ENCODE data around the gene RAI2. TPM values are rescaled to one million over a fixed set of nuclear protein-coding genes. Genes with fewer than 3 reads are reported as not detected.

Gene RAI2
- total RNA-seq, 1 donor from 2014 or later, result 7.0 TPM

DNA sequence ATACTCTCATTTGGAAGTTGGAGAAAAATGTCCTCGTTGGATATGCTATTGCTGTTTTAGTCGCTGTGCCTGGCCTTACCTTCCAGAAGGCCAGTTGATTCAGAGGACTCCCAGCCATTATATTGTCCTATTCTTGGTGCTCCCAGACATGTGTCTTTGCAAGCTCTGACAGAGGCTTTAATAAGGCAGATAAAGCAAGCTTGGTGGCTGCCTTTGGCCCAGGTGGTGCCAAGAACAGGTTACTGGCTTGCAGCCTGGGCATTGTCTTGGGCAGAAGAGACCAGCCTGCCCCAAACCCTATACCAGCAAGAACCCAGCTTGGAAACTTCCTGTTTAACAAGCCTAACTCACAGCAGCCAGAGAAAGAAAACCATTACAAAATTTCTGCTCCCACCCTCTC is 16.9 kb downstream of the RAI2 start:
- Mint-ChIP-seq H3K4me3 (ENCODE audit: unreplicated experiment) (no peak overlapping the region), H3K36me3 (ENCODE audit: low read depth, unreplicated experiment) (no peaks in the 10 kb centered on the region), H3K9me3 (ENCODE audit: unreplicated experiment) (no peaks in the 10 kb centered on the region), H3K27me3 (ENCODE audit: unreplicated experiment) (no peaks in the 10 kb centered on the region), H3K4me1 (ENCODE audit: unreplicated experiment) (peaks cover 19% of the 10 kb centered on the region), H3K27ac (ENCODE audit: unreplicated experiment) (no peak overlapping the region)
- TF ChIP-seq, protein P1, sequence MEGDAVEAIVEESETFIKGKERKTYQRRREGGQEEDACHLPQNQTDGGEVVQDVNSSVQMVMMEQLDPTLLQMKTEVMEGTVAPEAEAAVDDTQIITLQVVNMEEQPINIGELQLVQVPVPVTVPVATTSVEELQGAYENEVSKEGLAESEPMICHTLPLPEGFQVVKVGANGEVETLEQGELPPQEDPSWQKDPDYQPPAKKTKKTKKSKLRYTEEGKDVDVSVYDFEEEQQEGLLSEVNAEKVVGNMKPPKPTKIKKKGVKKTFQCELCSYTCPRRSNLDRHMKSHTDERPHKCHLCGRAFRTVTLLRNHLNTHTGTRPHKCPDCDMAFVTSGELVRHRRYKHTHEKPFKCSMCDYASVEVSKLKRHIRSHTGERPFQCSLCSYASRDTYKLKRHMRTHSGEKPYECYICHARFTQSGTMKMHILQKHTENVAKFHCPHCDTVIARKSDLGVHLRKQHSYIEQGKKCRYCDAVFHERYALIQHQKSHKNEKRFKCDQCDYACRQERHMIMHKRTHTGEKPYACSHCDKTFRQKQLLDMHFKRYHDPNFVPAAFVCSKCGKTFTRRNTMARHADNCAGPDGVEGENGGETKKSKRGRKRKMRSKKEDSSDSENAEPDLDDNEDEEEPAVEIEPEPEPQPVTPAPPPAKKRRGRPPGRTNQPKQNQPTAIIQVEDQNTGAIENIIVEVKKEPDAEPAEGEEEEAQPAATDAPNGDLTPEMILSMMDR (IDR thresholded peaks at IDR 0.05; ENCODE audit: unreplicated experiment), result no peak
- no peak for DNase-seq (ENCODE audit: low spot score)

DNA sequence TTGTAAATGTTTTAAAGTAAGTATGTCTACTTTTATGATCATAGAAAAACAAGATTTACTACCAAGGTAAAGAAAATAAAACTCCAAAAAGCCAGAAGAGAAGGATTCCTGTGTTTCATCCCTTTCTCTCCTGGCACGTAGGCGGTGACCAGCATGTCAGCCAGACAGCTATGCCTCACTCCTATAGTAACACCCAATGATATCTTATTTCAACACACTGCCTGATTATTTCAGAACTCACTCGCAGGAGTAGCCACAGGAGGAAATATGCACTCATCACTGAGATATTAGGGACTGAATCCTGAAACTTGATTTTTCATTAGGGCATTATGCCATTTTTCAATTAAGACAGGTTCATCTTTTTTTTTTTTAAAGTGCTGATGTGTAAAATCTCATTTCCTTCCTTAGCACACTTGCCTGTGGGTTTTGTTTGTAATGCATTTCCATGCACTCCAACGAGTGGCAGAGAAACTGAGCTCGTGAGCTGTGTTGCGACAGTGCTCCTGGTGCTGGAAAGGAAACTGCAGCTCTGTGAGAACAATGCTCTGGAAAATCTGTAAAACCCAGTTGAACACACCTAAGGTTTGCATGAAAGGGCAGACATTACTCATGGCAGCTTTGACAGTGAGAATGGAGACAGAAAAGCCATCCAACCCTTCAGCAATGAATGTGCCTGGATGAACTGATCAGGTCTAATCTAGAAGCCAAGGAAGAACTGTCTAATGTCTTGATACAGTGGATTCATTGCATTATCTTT is 18.2 kb downstream of the RAI2 start:
- Mint-ChIP-seq H3K27ac (ENCODE audit: unreplicated experiment) (no peak overlapping the region), H3K36me3 (ENCODE audit: low read depth, unreplicated experiment) (no peaks in the 10 kb centered on the region), H3K9me3 (ENCODE audit: unreplicated experiment) (no peaks in the 10 kb centered on the region), H3K4me1 (ENCODE audit: unreplicated experiment) (peaks cover 16% of the 10 kb centered on the region), H3K4me3 (ENCODE audit: unreplicated experiment) (no peak overlapping the region), H3K27me3 (ENCODE audit: unreplicated experiment) (peaks cover 1% of the 10 kb centered on the region)
- TF ChIP-seq, protein P1 (IDR thresholded peaks at IDR 0.05; ENCODE audit: unreplicated experiment), result no peak
- DNase-seq (ENCODE audit: low spot score), result peak; percentile 3

DNA sequence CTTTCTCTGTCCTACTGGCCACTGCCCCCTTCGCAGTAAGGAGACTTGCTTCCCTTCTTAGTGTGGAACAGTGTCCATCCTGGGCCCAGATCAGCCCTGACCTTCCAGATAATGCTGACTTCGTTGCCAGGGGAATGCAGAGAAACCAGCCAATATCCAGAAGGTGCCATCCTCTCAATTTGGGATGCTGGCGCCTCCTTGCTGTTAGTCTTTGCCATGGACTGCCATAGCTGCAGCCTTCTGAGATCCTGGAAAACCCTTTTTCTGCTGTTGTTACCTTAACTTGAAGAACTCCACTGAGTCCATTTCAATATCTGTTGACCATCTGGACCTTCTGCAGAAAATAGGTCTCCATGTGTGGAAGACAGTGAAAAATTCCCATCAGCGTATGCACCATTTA is 21.8 kb downstream of the RAI2 start:
- Mint-ChIP-seq H3K4me3 (ENCODE audit: unreplicated experiment) (no peak overlapping the region), H3K27me3 (ENCODE audit: unreplicated experiment) (peaks cover 5% of the 10 kb centered on the region), H3K9me3 (ENCODE audit: unreplicated experiment) (no peaks in the 10 kb centered on the region), H3K27ac (ENCODE audit: unreplicated experiment) (no peak overlapping the region), H3K36me3 (ENCODE audit: low read depth, unreplicated experiment) (no peaks in the 10 kb centered on the region), H3K4me1 (ENCODE audit: unreplicated experiment) (peaks cover 18% of the 10 kb centered on the region)
- no peak for DNase-seq (ENCODE audit: low spot score)
- TF ChIP-seq, protein P1 (IDR thresholded peaks at IDR 0.05; ENCODE audit: unreplicated experiment), result no peak

DNA sequence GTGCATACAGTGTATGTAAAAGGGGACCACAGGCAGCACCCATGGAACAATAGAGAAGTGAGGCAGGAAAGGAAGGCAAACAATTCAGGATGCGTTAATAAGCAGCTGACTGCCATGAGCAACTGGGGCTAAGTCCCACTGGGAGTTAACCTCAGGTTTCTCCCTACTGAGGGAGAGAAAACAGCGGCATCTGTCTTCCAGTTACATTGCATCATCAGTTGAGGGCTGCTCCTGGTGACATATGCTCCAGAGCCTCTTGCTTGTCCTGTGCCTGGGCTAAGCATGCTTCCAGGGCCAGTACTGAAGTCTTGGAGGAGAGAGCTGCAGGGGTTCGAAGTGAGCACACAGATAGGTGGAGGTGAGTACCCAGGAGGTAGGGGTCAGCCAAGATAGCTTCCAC is 24.3 kb downstream of the RAI2 start:
- H3K36me3 Mint-ChIP-seq (ENCODE audit: low read depth, unreplicated experiment), result no peaks in the 10 kb centered on the region
- H3K9me3 Mint-ChIP-seq (ENCODE audit: unreplicated experiment), result no peaks in the 10 kb centered on the region
- H3K27ac Mint-ChIP-seq (ENCODE audit: unreplicated experiment), result no peak overlapping the region
- TF ChIP-seq, protein P1 (IDR thresholded peaks at IDR 0.05; ENCODE audit: unreplicated experiment), result no peak
- peaks cover 5% of the 10 kb centered on the region for H3K27me3 Mint-ChIP-seq (ENCODE audit: unreplicated experiment)
- peaks cover 4% of the 10 kb centered on the region for H3K4me1 Mint-ChIP-seq (ENCODE audit: unreplicated experiment)
- no peak for DNase-seq (ENCODE audit: low spot score)
- no peak overlapping the region for H3K4me3 Mint-ChIP-seq (ENCODE audit: unreplicated experiment)

DNA sequence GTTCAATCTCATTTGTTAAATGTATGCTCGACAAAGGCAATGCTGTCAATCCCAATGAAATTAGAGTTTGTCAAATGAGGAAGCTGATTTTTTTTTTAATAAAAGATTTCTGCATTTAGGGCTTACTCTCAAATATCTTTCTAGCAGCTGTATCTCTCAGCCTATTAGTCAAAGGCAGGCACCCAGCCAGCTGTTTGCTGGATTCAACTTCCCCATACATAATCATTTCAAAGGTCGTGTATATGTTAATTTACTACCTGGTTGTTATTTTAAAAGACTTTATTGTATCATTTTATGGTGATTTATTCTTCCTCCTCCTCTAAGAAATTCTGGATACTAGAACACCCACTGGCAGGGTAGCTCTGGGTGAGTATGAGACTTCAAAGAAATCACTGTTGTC is 27.1 kb downstream of the RAI2 start:
- Mint-ChIP-seq H3K27ac (ENCODE audit: unreplicated experiment) (no peak overlapping the region), H3K36me3 (ENCODE audit: low read depth, unreplicated experiment) (no peaks in the 10 kb centered on the region), H3K27me3 (ENCODE audit: unreplicated experiment) (peaks cover 5% of the 10 kb centered on the region), H3K9me3 (ENCODE audit: unreplicated experiment) (no peaks in the 10 kb centered on the region), H3K4me3 (ENCODE audit: unreplicated experiment) (no peak overlapping the region), H3K4me1 (ENCODE audit: unreplicated experiment) (peaks cover 3% of the 10 kb centered on the region)
- no peak for DNase-seq (ENCODE audit: low spot score)
- TF ChIP-seq, protein P1 (IDR thresholded peaks at IDR 0.05; ENCODE audit: unreplicated experiment), result no peak
